ENCODE results near the gene PTPN2. TPM values are rescaled to one million over a fixed set of nuclear protein-coding genes. Genes with fewer than 3 reads are reported as not detected.

PTPN2 gene
- total and polyA plus RNA-seq, 2 donors (not counting 1 experiment from before 2014, with no cell fraction given): 41.2 to 75.5 TPM

- intact Hi-C loops (cut with micrococcal nuclease): no loop called here
Measured at GRCh38 chr18:12774982-12775381, 109.1 kb downstream of the PTPN2 start.

DNA sequence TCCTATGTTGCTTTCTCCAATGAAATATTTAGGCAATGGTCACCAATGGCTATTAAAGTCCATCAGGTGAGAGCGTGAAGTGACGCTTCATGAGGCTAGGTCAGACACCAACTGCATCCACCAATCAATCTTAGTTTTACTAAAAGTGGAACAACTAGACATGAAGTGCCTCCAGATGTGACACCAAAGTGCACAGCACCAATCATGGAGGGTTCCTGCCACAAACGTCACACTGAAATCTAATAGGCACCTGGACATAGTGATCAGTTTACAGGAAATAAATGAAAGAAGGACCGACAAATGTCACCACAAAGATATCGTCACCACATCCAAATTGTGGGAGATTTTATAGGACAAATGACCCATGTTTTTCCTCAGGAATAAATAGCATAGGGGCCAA, 110.7 kb downstream of the PTPN2 start:
- Mint-ChIP-seq H3K27me3 (peaks cover 3% of the 10 kb centered on the region), H3K4me3 (no peak overlapping the region), H3K9me3 (ENCODE audit: insufficient read depth) (no peaks in the 10 kb centered on the region), H3K4me1 (no peaks in the 10 kb centered on the region), H3K27ac (no peak overlapping the region)
- 100% methylated on average over 1 of the region's 5 CpGs for WGBS (ENCODE audit: insufficient coverage)
- Histone ChIP-seq H3K79me2 (ENCODE audit: control insufficient read depth, insufficient read depth, low read length) (no peaks in the 10 kb centered on the region), H3K4me2 (replicated peaks; ENCODE audit: low read depth, low read length, poor library complexity, severe bottlenecking) (no peak overlapping the region), H3K4me3 (ENCODE audit: control extremely low read depth in 1 of 5, extremely low read depth in 1 of 5, insufficient read depth in 1 of 5, low read depth in 2 of 5, low read length in 4 of 5) (no peak overlapping the region), H3K27me3 (replicated peaks in 1 of 4; ENCODE audit: control extremely low read depth in 1 of 4, control insufficient read depth in 3 of 4, insufficient read depth in 4 of 4, low read length in 3 of 4) (no peaks in the 10 kb centered on the region), H4K20me1 (ENCODE audit: control insufficient read depth, insufficient read depth, low read length, poor library complexity, severe bottlenecking) (no peaks in the 10 kb centered on the region), H3K4me1 (ENCODE audit: control insufficient read depth in 2 of 2, insufficient read depth in 2 of 2, low read length in 2 of 2) (no peaks in the 10 kb centered on the region), H3K9me3 (ENCODE audit: control extremely low read depth in 1 of 3, control insufficient read depth in 2 of 3, insufficient read depth in 1 of 3, low read length in 2 of 3) (peaks cover 0 to 15% (median 0%) of the 10 kb centered on the region in 3 donors), H3K27ac (ENCODE audit: low read length in 2 of 2) (no peak overlapping the region), H3K9ac (ENCODE audit: low read length) (no peak overlapping the region), H2AFZ (ENCODE audit: insufficient read depth, low read depth, low read length, poor library complexity, severe bottlenecking) (no peak overlapping the region), H3K36me3 (replicated peaks in 1 of 2; ENCODE audit: control extremely low read depth in 1 of 2, control insufficient read depth in 1 of 2, extremely low read depth in 1 of 2, insufficient read depth in 2 of 2, low read length in 1 of 2) (no peaks in the 10 kb centered on the region)
- TF ChIP-seq, protein P1, sequence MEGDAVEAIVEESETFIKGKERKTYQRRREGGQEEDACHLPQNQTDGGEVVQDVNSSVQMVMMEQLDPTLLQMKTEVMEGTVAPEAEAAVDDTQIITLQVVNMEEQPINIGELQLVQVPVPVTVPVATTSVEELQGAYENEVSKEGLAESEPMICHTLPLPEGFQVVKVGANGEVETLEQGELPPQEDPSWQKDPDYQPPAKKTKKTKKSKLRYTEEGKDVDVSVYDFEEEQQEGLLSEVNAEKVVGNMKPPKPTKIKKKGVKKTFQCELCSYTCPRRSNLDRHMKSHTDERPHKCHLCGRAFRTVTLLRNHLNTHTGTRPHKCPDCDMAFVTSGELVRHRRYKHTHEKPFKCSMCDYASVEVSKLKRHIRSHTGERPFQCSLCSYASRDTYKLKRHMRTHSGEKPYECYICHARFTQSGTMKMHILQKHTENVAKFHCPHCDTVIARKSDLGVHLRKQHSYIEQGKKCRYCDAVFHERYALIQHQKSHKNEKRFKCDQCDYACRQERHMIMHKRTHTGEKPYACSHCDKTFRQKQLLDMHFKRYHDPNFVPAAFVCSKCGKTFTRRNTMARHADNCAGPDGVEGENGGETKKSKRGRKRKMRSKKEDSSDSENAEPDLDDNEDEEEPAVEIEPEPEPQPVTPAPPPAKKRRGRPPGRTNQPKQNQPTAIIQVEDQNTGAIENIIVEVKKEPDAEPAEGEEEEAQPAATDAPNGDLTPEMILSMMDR (IDR thresholded peaks at IDR 0.05): no peak
- TF ChIP-seq EZH2 (IDR thresholded peaks at IDR 0.05; ENCODE audit: borderline replicate concordance, insufficient read depth, low read depth, low read length, poor library complexity, severe bottlenecking): no peak
- ChIA-PET POLR2A (no interaction called here), CTCF (no interaction called here)
- intact Hi-C loops (cut with micrococcal nuclease): no loop called here
- ATAC-seq (ENCODE audit: low read depth) (no peak), DNase-seq (no peak)

More at GRCh38 chr18:12774982-12775381, 109.1 kb downstream of the PTPN2 start:
- 100% methylated on average over 3 of the region's 9 CpGs for WGBS (ENCODE audit: insufficient coverage)
- Histone ChIP-seq H2AFZ (ENCODE audit: insufficient read depth, low read depth, low read length, poor library complexity, severe bottlenecking) (no peak overlapping the region), H3K9me3 (ENCODE audit: control extremely low read depth in 1 of 3, control insufficient read depth in 2 of 3, insufficient read depth in 1 of 3, low read length in 2 of 3) (peaks cover 0 to 15% (median 0%) of the 10 kb centered on the region in 3 donors), H4K20me1 (ENCODE audit: control insufficient read depth, insufficient read depth, low read length, poor library complexity, severe bottlenecking) (no peaks in the 10 kb centered on the region), H3K79me2 (ENCODE audit: control insufficient read depth, insufficient read depth, low read length) (no peaks in the 10 kb centered on the region), H3K4me1 (ENCODE audit: control insufficient read depth in 2 of 2, insufficient read depth in 2 of 2, low read length in 2 of 2) (no peaks in the 10 kb centered on the region), H3K4me3 (ENCODE audit: control extremely low read depth in 1 of 5, extremely low read depth in 1 of 5, insufficient read depth in 1 of 5, low read depth in 2 of 5, low read length in 4 of 5) (no peak overlapping the region), H3K9ac (ENCODE audit: low read length) (no peak overlapping the region), H3K4me2 (replicated peaks; ENCODE audit: low read depth, low read length, poor library complexity, severe bottlenecking) (no peak overlapping the region), H3K27ac (ENCODE audit: low read length in 2 of 2) (no peak overlapping the region), H3K36me3 (replicated peaks in 1 of 2; ENCODE audit: control extremely low read depth in 1 of 2, control insufficient read depth in 1 of 2, extremely low read depth in 1 of 2, insufficient read depth in 2 of 2, low read length in 1 of 2) (no peaks in the 10 kb centered on the region), H3K27me3 (replicated peaks in 1 of 4; ENCODE audit: control extremely low read depth in 1 of 4, control insufficient read depth in 3 of 4, insufficient read depth in 4 of 4, low read length in 3 of 4) (no peaks in the 10 kb centered on the region)
- DNase-seq (no peak), ATAC-seq (ENCODE audit: low read depth) (no peak)
- no peak overlapping the region for H3K4me3 Mint-ChIP-seq
- CTCF ChIA-PET: interaction anchor here (0.8 kb wide), 1 partner anchor 159 kb away, joined by 3 read pairs; no protein-coding TSS in a partner anchor
- H3K4me1 Mint-ChIP-seq: no peaks in the 10 kb centered on the region
- TF ChIP-seq, protein P1 (IDR thresholded peaks at IDR 0.05): no peak
- no peak for TF ChIP-seq EZH2 (IDR thresholded peaks at IDR 0.05; ENCODE audit: borderline replicate concordance, insufficient read depth, low read depth, low read length, poor library complexity, severe bottlenecking)
- H3K27ac Mint-ChIP-seq: no peak overlapping the region
- POLR2A ChIA-PET: interaction anchor here (0.5 kb wide), 1 partner anchor 249 kb away, joined by 3 read pairs; no protein-coding TSS in a partner anchor
- no peaks in the 10 kb centered on the region for H3K9me3 Mint-ChIP-seq (ENCODE audit: insufficient read depth)
- H3K27me3 Mint-ChIP-seq: peaks cover 3% of the 10 kb centered on the region

Measured in B cell (primary cell).